Calu3 (cell line): Measurements from ENCODE around the gene WNT5B. TPM values are rescaled to one million over a fixed set of nuclear protein-coding genes. Genes with fewer than 3 reads are reported as not detected.
A peak's percentile ranks its signal among the peaks of the same experiment; 100 is the strongest.

Experiments
- BruUV-seq: library from RNA; stranded (reverse); fragments of 400-500 nt; replicated peaks from 2 replicates; lab custom pipeline; 2021; lab: Mats Ljungman, UMichigan
- CTCF ChIA-PET: fragments of 300-600 bp; sonication (Branson Sonifier 250); formaldehyde crosslinking; loops from one replicate; lab custom pipeline; 2022; ENCODE audit warnings: antibody characterized with exemption; lab: Charles Lee
- DNase-seq: peaks from one replicate; pipeline ENCODE4 v3.0.0; 2022
- H3K27ac Mint-ChIP-seq: one replicate; pipeline ENCODE4 v1.8.0; 2022; ENCODE audit warnings: mixed read lengths; ENCODE audit not compliant: unreplicated experiment
- H3K27me3 Mint-ChIP-seq: one replicate; pipeline ENCODE4 v1.8.0; 2022; ENCODE audit warnings: mixed read lengths; ENCODE audit not compliant: unreplicated experiment
- H3K36me3 Mint-ChIP-seq: one replicate; pipeline ENCODE4 v1.8.0; 2022; ENCODE audit warnings: mild to moderate bottlenecking, moderate library complexity, mixed read lengths; ENCODE audit not compliant: insufficient read depth, unreplicated experiment
- H3K4me1 Mint-ChIP-seq: one replicate; pipeline ENCODE4 v1.8.0; 2022; ENCODE audit warnings: mild to moderate bottlenecking, low read depth, mixed read lengths; ENCODE audit not compliant: unreplicated experiment
- H3K4me3 Mint-ChIP-seq: one replicate; pipeline ENCODE4 v1.8.0; 2022; ENCODE audit warnings: mild to moderate bottlenecking, low read depth, moderate library complexity, mixed read lengths; ENCODE audit not compliant: unreplicated experiment
- H3K9me3 Mint-ChIP-seq: one replicate; pipeline ENCODE4 v1.8.0; 2022; ENCODE audit warnings: low read depth, mixed read lengths; ENCODE audit not compliant: unreplicated experiment
- intact Hi-C: fragments of 100-400 bp; cut with micrococcal nuclease; formaldehyde crosslinking; loops from one replicate; pipeline ENCODE4 v1.10.0; 2022; ENCODE audit not compliant: unreplicated experiment
- total RNA-seq: library from RNA; stranded (reverse); gene quantifications from 2 replicates; pipeline ENCODE4 v1.2.3, GENCODE V29; 2022
- TF ChIP-seq, protein P1 (sequence below): fragments of 200-600 bp; IDR thresholded peaks from one replicate; pipeline ENCODE4 v1.8.0; 2022; ENCODE audit warnings: antibody characterized with exemption; ENCODE audit not compliant: unreplicated experiment

The WNT5B gene
- total RNA-seq, 1 experiment from 2014 or later, result 0.24 TPM

DNA sequence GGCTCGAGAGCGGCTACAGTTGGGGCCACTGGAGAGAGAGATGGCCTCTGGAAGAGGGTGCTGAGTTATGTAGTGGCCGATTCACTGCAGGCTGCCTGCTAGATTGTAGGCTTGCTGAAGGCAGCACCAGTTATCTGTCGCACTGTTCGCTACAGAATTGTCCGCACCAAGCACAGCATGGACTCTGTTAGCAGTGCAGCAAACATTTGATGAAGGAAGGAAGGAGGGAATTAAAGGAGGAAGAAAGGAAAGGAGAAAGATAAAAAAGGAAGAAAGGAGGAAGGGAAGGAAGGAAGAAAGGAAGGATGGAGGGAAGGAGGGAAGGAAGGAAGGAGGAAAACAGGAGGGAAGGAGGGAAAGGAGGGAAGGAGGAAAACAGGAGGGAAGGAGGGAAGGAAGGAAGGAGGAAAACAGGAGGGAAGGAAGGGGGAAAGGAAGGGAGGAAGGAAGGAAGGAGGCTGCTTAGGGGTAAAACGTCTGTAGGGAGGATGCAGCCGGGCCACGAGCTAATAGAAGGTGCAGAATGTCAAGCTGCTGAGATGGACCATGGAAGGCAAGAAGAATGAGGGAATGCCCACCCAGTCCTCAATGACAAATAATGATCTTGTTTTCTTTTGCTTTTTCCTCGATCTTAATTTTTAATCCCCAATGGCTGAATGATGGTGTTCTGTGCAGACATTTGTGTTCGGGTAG, 34.6 kb downstream of the WNT5B start:
- Mint-ChIP-seq H3K4me1 (peaks cover 33% of the 10 kb centered on the region), H3K9me3 (no peaks in the 10 kb centered on the region), H3K27me3 (no peaks in the 10 kb centered on the region), H3K4me3 (peak overlapping the region; percentile 60), H3K27ac (peak overlapping the region; percentile 69), H3K36me3 (peaks cover 27% of the 10 kb centered on the region)
- no TSS peak for BruUV-seq
- no peak for DNase-seq
- CTCF ChIA-PET, result interaction anchor here (0.7 kb wide), 1 partner anchor 34 kb away, joined by 3 read pairs; no protein-coding TSS in a partner anchor
- intact Hi-C loops, result no loop called here
- TF ChIP-seq, protein P1, sequence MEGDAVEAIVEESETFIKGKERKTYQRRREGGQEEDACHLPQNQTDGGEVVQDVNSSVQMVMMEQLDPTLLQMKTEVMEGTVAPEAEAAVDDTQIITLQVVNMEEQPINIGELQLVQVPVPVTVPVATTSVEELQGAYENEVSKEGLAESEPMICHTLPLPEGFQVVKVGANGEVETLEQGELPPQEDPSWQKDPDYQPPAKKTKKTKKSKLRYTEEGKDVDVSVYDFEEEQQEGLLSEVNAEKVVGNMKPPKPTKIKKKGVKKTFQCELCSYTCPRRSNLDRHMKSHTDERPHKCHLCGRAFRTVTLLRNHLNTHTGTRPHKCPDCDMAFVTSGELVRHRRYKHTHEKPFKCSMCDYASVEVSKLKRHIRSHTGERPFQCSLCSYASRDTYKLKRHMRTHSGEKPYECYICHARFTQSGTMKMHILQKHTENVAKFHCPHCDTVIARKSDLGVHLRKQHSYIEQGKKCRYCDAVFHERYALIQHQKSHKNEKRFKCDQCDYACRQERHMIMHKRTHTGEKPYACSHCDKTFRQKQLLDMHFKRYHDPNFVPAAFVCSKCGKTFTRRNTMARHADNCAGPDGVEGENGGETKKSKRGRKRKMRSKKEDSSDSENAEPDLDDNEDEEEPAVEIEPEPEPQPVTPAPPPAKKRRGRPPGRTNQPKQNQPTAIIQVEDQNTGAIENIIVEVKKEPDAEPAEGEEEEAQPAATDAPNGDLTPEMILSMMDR, result no peak

DNA sequence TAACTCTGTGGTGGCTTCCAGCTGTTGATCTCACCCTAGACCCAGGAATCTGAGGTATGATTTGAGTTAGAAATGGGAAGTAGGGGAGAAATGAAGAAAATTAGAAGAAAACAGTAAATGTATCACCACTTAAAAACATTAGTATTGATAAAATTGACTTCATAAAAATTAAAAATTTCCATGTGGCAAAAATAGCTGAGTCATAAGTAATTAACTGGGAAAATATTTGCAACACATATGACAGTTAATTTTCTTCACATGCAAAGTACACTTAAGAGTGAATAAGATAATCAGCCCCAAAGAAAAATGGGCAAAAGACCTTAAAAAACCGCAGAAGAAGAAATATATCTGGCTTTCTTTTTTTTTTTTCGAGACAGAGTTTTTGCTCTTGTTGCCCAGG, 36.3 kb downstream of the WNT5B start:
- H3K9me3 Mint-ChIP-seq, result no peaks in the 10 kb centered on the region
- CTCF ChIA-PET, result interaction anchor here (0.7 kb wide), 1 partner anchor 33 kb away, joined by 4 read pairs; no protein-coding TSS in a partner anchor
- H3K27ac Mint-ChIP-seq, result peak overlapping the region; percentile 15
- DNase-seq, result no peak
- peaks cover 44% of the 10 kb centered on the region for H3K4me1 Mint-ChIP-seq
- no peaks in the 10 kb centered on the region for H3K27me3 Mint-ChIP-seq
- BruUV-seq, result no TSS peak
- intact Hi-C loops, result no loop called here
- TF ChIP-seq, protein P1, result no peak
- no peak overlapping the region for H3K4me3 Mint-ChIP-seq
- peaks cover 23% of the 10 kb centered on the region for H3K36me3 Mint-ChIP-seq

DNA sequence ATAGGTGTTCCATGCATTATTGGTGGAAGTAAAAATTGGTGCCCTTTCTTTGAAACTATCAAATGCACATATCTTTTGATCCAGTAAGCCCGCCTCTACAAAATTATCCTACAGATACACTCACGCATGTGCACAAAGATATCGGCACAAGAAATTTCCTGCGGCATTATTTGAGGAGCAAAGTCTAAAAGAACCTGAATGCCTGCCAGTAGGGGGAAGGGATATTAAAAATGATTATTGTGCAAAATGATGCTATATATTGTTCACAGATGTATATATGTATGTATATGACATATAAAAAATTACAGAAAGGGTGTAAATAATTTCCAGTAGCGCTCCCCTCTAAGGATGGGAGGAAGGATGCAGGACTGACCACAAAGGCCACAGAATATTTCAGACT, 37.2 kb downstream of the WNT5B start:
- TF ChIP-seq, protein P1, result no peak

DNA sequence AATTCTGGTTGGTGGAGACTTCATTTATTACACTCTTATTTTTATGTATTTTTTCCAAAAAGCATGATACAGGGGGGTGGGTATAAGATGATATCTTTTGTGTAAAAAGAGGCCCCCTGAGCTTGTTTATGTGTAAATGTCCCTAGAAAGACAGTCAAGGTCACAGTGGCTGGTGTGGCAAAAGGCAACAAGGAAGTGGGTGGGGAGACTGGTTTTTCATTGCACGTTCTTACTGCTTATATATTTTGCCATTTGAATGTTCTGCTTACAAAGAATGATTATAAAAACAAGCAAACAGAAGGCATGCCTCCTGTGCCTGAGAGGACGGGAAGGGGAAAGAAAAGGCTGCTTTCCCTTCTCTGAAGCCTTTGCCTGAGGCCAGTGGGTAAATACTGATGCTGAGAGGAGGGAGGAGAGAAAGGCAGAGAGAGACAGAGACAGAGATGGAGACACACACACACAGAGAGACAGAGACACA, 37.7 kb downstream of the WNT5B start:
- CTCF ChIA-PET, result interaction anchor here (0.6 kb wide), 1 partner anchor 1145 kb away, joined by 4 read pairs; no protein-coding TSS in a partner anchor
- Mint-ChIP-seq H3K9me3 (no peaks in the 10 kb centered on the region), H3K4me1 (peaks cover 47% of the 10 kb centered on the region), H3K27me3 (no peaks in the 10 kb centered on the region), H3K27ac (peak overlapping the region; percentile 2), H3K4me3 (no peak overlapping the region), H3K36me3 (peaks cover 15% of the 10 kb centered on the region)
- no TSS peak for BruUV-seq
- TF ChIP-seq, protein P1, result no peak
- DNase-seq, result no peak
- intact Hi-C loops, result no loop called here

More for the DNA sequence above, 37.2 kb downstream of the WNT5B start:
- no peak overlapping the region for H3K4me3 Mint-ChIP-seq
- H3K9me3 Mint-ChIP-seq, result no peaks in the 10 kb centered on the region
- intact Hi-C loops, result no loop called here
- DNase-seq, result no peak
- H3K36me3 Mint-ChIP-seq, result peaks cover 20% of the 10 kb centered on the region
- CTCF ChIA-PET, result interaction anchor here (0.6 kb wide), 1 partner anchor 1145 kb away, joined by 4 read pairs; no protein-coding TSS in a partner anchor
- no peaks in the 10 kb centered on the region for H3K27me3 Mint-ChIP-seq
- no TSS peak for BruUV-seq
- H3K4me1 Mint-ChIP-seq, result peaks cover 47% of the 10 kb centered on the region
- H3K27ac Mint-ChIP-seq, result no peak overlapping the region
